Epithelial cell of esophagus (primary cell): ENCODE results near the gene RBM28.
"Not testable (repeated sequence)": the region's sequence is repeated elsewhere in the genome, so short reads cannot be mapped to it uniquely, and the experiment has no call there.

ENCODE experiments used
- DNase-seq: peaks from one replicate; pipeline ENCODE4 v3.0.0; 2010; ENCODE audit warnings: low read depth
- H3K4me3 ChIP-seq: 2 replicates; pipeline ENCODE4 v1.5.1; 2011; ENCODE audit warnings: mild to moderate bottlenecking, low read length, control low read depth
- TF ChIP-seq, protein P1 (sequence below): IDR thresholded peaks from 2 replicates; pipeline ENCODE4 v1.5.1; 2011; ENCODE audit warnings: low read depth, mild to moderate bottlenecking, low read length, control low read depth, inconsistent platforms; ENCODE audit not compliant: insufficient read depth; ENCODE audit errors: missing control alignments

The RBM28 gene

DNA sequence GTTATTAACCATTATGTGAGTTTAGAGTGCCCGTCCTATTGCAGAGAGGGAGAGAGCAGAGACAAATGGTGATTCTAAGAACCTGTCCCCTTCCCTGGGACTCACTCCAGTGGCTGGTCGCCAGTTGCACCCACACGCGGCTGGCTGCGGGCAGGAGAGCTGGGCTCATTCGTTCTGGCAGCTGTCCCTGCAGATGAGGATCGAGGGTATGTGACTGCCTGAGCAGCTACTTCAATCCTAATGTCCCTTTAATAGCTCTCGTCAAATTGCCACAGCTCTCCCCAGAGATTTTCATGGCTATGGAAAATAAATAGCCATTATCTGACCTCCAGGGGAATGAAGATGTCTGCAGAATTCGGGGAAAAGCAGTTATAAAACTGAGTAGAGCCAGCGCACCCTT, 41.6 kb downstream of the RBM28 start:
- TF ChIP-seq, protein P1, sequence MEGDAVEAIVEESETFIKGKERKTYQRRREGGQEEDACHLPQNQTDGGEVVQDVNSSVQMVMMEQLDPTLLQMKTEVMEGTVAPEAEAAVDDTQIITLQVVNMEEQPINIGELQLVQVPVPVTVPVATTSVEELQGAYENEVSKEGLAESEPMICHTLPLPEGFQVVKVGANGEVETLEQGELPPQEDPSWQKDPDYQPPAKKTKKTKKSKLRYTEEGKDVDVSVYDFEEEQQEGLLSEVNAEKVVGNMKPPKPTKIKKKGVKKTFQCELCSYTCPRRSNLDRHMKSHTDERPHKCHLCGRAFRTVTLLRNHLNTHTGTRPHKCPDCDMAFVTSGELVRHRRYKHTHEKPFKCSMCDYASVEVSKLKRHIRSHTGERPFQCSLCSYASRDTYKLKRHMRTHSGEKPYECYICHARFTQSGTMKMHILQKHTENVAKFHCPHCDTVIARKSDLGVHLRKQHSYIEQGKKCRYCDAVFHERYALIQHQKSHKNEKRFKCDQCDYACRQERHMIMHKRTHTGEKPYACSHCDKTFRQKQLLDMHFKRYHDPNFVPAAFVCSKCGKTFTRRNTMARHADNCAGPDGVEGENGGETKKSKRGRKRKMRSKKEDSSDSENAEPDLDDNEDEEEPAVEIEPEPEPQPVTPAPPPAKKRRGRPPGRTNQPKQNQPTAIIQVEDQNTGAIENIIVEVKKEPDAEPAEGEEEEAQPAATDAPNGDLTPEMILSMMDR: no peak
- no peak overlapping the region for H3K4me3 ChIP-seq
- DNase-seq: no peak

DNA sequence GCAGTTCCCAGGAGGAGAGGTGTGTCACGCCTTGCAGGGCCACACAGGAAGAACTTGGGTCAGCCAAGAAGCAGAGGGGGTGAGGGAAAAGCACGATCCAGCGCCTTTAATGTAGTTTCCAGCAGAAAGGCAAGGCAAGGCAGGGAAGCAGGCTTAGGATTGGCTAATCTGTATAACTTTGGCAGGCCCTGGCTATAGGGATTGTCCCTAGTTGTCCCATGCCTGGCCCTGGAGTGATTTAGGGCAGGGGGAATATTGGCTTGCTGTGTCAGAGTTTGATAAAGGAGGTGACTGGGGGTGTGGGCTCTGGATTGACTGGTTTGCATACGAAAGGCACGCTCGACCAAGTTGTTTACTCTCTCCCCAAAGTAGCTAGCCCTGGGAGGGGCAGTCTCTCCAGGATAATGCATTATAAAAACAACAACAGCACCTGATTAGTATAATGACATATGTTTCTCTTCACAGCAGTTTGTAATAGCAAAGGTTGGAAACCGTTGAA, 44.5 kb downstream of the RBM28 start:
- TF ChIP-seq, protein P1: no peak
- DNase-seq: no peak
- no peak overlapping the region for H3K4me3 ChIP-seq

DNA sequence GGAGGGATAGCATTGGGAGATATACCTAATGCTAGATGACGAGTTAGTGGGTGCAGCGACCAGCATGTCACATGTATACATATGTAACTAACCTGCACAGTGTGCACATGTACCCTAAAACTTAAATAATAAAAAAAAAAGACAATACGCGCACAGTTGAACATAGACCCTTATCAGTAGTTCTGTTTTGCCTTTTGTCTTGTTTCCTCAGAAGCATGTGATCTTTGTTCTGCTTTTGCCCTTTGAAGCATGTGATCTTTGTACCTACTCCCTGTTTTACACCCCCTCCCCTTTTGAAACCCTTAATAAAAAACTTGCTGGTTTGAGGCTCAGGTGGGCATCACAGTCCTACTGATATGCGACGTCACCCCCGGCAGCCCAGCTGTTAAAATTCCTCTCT, 45.7 kb downstream of the RBM28 start:
- not testable (repeated sequence) for DNase-seq, H3K4me3 ChIP-seq

DNA sequence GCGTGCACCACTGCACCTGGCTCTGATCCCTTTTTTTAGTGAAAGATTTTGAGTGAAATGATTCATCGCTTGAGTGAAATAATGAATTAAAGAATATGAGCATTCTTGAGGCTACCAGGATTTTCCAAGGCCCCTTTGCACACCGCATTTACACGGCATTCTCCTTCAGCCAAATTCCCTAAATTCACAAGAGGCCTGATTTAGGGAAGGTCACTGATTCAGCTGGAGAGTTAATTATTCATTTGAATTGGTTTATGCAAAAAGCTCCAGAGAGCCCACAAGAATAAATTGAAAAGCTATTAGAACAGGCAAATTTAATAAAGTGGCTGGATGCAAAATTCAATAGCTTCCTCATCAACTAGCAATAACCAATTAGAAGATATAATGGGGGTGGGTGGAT, 56.2 kb downstream of the RBM28 start:
- no peak overlapping the region for H3K4me3 ChIP-seq
- no peak for DNase-seq
- TF ChIP-seq, protein P1: no peak

DNA sequence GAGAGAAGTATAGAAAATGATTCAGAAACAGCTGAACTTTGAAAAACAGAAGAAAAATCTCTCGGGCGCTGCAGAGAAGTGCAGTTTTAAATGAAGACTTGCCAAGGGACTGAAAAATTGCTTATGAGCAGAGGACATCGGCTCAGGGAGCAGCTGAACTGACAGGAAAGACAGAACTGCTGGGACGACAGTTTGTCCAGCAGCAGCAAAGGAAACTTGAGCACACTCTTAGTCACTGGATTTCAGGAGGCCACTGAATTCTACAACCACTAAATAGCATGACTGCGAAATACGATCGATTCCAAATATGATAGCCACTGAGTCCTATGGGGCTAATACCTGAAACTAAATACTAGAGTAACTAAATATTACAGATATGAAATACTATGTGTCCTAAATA, 59.6 kb downstream of the RBM28 start:
- TF ChIP-seq, protein P1: no peak
- no peak overlapping the region for H3K4me3 ChIP-seq
- DNase-seq: no peak

DNA sequence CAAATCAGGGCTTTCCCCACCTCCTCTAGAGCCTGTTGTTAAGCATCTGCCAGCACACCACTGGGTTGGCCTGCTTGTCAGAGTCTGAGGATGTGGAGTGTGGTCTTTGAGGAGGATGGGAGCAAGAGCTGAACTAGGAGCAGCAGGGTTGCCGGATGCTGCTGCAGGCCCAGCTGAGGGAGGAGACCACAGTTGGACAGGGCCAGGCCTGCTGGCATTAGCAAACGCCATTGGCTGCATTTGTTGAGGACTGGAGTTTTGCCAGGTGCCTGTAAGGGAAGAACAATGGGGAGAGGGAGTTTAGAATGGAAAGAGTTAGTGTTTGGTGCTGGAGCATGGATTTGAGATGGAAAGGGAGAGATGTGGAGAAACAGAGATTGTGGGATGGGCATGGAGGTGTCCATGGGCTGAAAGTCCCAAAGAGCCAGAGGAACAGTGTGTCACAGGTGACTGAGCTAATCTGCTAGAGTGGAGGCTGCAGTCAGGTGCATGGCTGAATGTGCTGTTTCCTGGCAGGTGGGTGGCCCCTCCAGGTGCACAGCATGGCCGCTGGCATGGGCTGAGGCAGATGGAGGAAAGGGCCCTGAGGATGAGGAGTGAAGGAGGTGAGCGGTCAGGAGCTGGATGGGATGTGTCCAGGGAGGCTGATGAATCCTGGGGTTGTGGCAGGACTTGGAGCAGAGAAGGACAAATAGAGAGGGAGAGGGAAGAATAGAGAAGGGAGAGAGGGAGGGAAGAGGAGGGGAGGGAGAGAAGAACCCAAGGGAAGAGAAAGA, 61.9 kb downstream of the RBM28 start:
- TF ChIP-seq, protein P1: no peak
- no peak for DNase-seq
- H3K4me3 ChIP-seq: no peak overlapping the region

DNA sequence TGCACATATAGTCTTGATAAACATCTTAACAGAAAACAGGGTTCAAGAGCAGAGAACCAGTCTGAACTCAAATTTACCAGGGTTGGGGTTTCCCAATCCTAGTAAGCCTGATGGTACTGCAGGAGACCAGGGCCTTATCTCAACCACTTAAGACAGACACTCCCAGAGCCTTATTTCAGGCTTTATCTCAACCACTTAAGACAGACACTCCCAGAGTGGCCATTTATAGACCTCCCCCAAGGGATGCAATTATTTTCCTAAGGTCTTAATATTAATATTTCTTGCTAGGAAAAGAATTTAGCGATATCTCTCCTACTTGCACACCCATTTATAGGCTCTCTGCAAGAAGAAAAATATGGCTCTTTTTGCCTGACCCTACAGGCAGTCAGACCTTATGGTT, 63.3 kb downstream of the RBM28 start:
- not testable (repeated sequence) for H3K4me3 ChIP-seq, DNase-seq

DNA sequence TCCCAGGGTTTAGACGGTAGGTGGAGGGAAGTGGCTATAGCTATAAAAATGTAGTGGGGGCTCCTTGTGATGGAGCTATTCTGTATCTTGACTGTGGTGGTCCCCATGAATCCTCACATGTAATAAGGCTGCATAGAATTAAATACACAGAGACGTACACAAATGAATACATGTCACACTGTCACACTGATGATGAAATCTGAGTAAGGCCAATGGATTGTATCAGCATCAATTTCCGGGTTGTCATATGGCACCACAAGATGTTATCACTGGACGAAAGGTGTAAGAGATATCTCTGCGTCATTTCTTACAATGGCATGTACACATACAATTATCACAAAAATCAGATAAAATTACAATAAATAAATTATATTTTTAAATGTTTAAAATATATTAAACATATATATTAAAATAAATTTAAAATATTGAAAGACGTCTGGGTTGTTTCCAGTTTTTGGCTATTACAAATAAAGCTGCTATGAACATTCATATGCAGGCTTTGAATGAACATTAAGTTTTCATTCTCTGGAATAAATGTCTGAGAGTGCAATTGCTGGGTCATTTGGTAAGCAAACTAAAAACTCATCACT, 64.5 kb downstream of the RBM28 start:
- TF ChIP-seq, protein P1: no peak
- DNase-seq: no peak
- H3K4me3 ChIP-seq: no peak overlapping the region
